Measurements from ENCODE around the gene ZNF212. TPM values are rescaled to one million over a fixed set of nuclear protein-coding genes. Genes with fewer than 3 reads are reported as not detected.
"Not testable (repeated sequence)": the region's sequence is repeated elsewhere in the genome, so short reads cannot be mapped to it uniquely, and the experiment has no call there.

ZNF212 gene
- total RNA-seq, 1 donor from 2014 or later = 4.8 TPM

DNA sequence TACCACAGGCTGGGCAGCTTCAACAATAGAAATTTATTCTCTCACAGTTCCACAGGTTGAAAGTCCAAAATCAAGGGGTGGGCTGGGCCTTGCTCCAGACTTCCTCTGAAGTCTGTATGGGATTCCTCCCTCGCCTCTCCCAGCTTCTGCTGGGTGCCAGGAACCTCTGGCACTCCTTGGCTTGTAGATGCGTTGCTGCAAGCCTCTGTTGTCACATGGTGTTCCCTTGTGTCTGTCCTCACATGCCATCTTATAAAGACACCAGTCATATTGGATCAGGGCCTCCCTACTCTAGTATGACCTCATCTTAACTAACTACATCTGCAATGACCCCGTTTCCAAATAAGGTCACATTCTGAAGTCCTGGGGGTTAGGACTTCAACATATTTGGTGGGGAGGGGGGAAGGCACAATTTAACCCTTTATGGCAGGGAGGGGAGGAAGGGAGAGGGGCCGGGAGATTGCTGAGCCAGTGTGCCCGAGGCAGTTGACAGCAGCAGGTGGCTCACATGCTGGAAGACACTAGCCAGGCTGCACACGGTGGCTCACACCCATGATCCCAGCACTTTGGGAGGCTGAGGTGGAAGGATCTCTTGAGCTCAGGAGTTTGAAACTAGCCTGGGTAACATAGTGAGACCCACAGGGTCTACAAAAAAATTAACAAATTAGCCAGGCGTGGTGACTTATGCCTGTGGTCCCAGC lies 25.3 kb upstream of the ZNF212 start:
- intact Hi-C loops (cut with DNase I) = no loop called here
- DNase-seq (ENCODE audit: missing footprints) (no peak), ATAC-seq (peak; percentile 75)

DNA sequence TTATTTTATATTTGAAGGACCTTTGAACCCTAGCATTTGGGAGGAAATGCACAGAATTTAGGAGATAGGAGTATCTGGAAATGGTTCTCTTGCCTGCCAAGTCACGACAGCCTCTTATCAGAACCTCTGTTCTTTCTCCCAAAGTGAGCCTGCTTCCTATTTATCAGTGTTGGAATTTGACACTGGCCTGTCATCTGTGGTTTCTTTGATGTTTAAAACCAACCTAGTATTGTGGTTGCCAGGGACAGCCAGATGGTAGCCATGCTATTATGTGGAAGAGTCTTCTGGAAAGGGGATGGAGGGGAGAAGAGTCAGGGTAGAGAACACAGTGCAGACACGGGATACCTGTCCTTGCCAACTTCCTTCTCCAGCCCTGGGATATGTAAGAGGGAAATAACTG lies 23.0 kb upstream of the ZNF212 start:
- no peak for ATAC-seq
- intact Hi-C loops (cut with DNase I) = no loop called here
- no peak for DNase-seq (ENCODE audit: missing footprints)

DNA sequence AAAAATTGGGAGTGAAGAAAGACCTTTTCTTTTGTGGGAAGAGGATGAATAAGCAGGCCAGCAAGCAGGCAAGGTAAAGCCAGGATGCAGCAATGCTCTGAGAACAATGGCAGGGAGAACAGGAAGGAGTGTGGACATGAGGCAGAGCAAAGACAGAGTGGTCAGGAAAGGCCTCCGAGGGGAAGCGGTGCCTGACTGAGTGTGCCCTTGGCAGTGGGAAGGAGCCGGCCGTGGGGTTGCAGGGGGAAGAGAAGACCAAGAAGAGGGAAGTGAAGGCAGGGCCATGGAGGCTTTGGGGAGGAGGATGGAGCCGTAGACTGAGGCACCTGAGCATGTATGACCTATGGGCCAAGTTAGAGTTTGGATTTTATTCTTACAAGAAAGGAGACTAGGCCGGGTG lies 21.9 kb upstream of the ZNF212 start:
- ATAC-seq = no peak
- DNase-seq (ENCODE audit: missing footprints) = no peak
- intact Hi-C loops (cut with DNase I) = no loop called here

DNA sequence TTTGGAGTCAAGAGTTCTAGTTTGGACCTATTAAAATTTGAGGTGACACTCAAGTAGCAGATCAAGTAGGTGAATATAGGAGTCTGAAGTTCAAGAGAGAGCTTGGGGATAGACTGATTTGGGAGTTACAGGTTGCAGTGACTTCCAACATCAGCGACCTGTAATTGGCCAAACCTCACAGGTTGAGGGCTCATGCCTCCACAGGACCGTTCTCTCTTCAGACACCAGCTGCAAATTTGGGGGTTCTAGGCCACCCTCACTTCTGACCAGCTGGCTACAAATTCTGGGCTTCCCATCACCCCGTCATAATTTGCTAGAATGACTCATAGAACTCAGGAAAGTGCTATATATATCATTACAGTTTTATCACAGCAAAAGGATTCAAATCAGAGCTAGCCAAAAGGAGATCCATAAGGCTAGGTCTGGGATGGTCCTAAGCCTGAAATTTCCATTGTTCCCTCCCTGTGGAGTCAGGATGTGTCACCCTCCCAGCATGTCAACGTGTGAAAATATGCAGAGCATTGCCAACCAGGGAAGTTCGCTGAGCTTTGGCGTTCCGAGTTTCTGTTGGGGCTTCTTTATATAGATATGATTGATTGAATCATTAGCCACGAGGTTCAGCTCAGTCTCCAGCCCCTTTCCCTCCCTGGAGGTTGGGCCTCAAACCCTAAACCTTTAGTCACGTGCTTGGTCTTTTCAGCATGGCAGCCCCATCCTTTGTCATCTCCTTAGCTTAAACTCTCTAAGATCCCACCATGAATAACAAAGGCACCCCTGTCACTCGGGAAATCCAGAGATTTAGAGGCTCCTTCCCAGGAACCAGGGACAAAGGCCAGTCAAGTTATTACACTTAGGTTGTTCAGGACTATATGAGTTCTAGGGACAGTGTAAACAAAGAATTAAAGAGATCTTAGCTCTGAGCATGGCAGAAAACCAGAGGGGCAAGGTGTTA lies 20.7 kb upstream of the ZNF212 start:
- ATAC-seq = no peak
- DNase-seq (ENCODE audit: missing footprints) = no peak
- intact Hi-C loops (cut with DNase I) = no loop called here

- no peak for ATAC-seq
- intact Hi-C loops (cut with DNase I) = no loop called here
- DNase-seq (ENCODE audit: missing footprints) = no peak
These were observed 18.9 kb upstream of the ZNF212 start for GRCh38 chr7:149220534-149220933.

DNA sequence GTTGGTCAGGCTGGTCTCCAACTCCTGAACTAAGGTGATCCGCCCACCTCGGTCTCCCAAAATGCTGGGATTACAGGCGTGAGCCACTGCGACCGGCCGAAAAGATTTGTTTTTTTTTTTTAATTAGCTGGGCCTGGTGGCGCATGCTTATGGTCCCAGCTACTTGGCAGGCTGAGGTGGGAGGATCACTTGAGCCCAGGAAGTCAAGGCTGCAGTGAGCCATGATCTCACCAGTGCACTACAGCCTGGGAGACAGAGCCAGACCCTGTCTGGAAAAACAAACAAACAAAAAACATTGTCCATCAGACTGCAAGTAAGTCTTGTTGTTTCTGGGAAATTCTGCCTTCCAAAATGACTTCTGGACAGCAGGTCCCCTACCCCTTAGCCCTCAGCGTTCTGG lies 16.3 kb upstream of the ZNF212 start:
- ATAC-seq (no peak), DNase-seq (ENCODE audit: missing footprints) (no peak)
- intact Hi-C loops (cut with DNase I) = no loop called here

GRCh38 chr7:149223761-149224160 lies 15.7 kb upstream of the ZNF212 start:
- DNase-seq (ENCODE audit: missing footprints) (no peak), ATAC-seq (no peak)
- intact Hi-C loops (cut with DNase I) = no loop called here

- no peak for DNase-seq (ENCODE audit: missing footprints)
- intact Hi-C loops (cut with DNase I) = no loop called here
- no peak for ATAC-seq
These were observed 15.1 kb upstream of the ZNF212 start for GRCh38 chr7:149224352-149224751.

- DNase-seq (ENCODE audit: missing footprints) (peak; percentile 16), ATAC-seq (no peak)
- intact Hi-C loops (cut with DNase I) = no loop called here
These were observed 14.3 kb upstream of the ZNF212 start for GRCh38 chr7:149225106-149225505.

GRCh38 chr7:149225656-149226055 lies 13.8 kb upstream of the ZNF212 start:
- ATAC-seq (no peak), DNase-seq (ENCODE audit: missing footprints) (no peak)
- intact Hi-C loops (cut with DNase I) = no loop called here

- ATAC-seq; intact Hi-C loops (cut with DNase I); DNase-seq (ENCODE audit: missing footprints): not testable (repeated sequence)
These were observed 13.1 kb upstream of the ZNF212 start for GRCh38 chr7:149226366-149226765.

GRCh38 chr7:149226840-149227494 lies 12.5 kb upstream of the ZNF212 start:
- intact Hi-C loops (cut with DNase I) = no loop called here
- ATAC-seq (no peak), DNase-seq (ENCODE audit: missing footprints) (no peak)

DNA sequence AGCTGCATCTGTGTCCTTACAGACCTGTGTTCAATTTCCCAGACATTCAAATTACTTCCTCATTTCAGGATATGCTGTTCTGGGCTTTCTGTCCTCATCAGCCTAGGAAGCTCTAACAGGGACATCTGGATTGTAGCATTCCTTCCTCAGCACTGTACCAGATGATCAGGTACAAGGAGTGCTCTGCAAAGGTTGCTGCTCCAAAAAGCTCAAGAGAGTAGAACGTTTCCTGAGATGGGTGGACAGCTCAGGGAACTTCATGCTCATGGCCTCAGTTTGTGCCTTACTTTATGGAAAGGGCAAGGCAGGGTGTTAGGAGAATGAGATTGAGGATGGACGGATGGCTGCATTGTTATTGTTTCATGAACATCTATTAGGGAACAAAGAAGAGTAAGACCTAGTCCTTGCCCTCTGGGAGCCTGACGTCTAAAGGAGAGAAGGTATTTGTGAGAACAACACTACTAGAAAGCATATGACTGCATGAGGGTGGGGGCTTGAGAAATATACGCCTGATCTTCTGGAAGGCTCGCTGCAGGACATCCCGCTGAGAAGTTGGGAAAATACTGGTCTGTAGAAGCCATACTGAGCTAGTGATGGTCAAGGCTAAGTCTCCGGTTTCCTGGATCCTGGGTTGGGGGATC lies 10.5 kb upstream of the ZNF212 start:
- DNase-seq (ENCODE audit: missing footprints) = no peak
- intact Hi-C loops (cut with DNase I) = no loop called here
- no peak for ATAC-seq

GRCh38 chr7:149229526-149229925 lies 9.9 kb upstream of the ZNF212 start:
- intact Hi-C loops (cut with DNase I) = no loop called here
- DNase-seq (ENCODE audit: missing footprints) (no peak), ATAC-seq (peak; percentile 9)

GRCh38 chr7:149232362-149232761 lies 7.1 kb upstream of the ZNF212 start:
- DNase-seq (ENCODE audit: missing footprints) (no peak), ATAC-seq (no peak)
- intact Hi-C loops (cut with DNase I) = no loop called here

DNA sequence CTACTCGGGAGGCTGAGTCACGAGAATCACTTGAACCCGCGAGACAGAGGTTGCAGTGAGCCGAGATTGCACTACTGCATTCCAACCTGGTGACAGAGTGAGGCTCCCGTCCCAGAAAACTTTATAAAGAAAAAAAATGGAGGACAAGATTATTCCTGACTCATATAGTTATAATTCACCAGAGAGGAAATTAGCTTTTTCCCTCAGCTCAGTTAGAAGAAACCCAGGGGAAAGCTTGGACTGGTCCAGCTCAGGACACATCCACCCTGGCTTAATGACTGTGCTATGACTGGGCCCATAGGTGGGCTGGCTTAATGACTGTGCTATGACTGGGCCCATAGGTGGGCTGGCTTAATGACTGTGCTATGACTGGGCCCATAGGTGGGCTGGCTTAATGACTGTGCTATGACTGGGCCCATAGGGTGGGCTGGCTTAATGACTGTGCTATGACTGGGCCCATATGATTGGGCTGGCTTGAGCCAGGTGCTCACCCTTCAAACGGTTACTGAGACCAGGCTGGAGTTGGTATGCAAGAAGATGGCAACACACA lies 5.7 kb upstream of the ZNF212 start:
- ATAC-seq; DNase-seq (ENCODE audit: missing footprints); intact Hi-C loops (cut with DNase I): not testable (repeated sequence)

- no peak for ATAC-seq
- intact Hi-C loops (cut with DNase I) = loop anchor here (5.0 kb wide), 1 partner anchor 40 kb away; the partner anchor contains the start of gene ZNF282
- DNase-seq (ENCODE audit: missing footprints) = peak; percentile 42
These were observed 1.9 kb upstream of the ZNF212 start for GRCh38 chr7:149237502-149237901.

GRCh38 chr7:149238051-149238450 lies 1.4 kb upstream of the ZNF212 start:
- ATAC-seq = no peak
- intact Hi-C loops (cut with DNase I) = loop anchor here (5.0 kb wide), 1 partner anchor 41 kb away; the partner anchor contains the start of gene ZNF282
- no peak for DNase-seq (ENCODE audit: missing footprints)

GRCh38 chr7:149240637-149241036 lies 1.2 kb downstream of the ZNF212 start:
- DNase-seq (ENCODE audit: missing footprints) (no peak), ATAC-seq (no peak)
- intact Hi-C loops (cut with DNase I) = no loop called here

All from Right ventricle myocardium inferior (tissue), 1 donor.